Measurements from ENCODE around the gene ZNF426. TPM values are rescaled to one million over a fixed set of nuclear protein-coding genes. Genes with fewer than 3 reads are reported as not detected.
"Not testable (repeated sequence)": the region's sequence is repeated elsewhere in the genome, so short reads cannot be mapped to it uniquely, and the experiment has no call there.

ZNF426 gene
- total RNA-seq, 1 donor from 2014 or later = 24.5 TPM

GRCh38 chr19:9570255-9570654 lies 31.8 kb upstream of the ZNF426 start:
- H3K36me3 Mint-ChIP-seq (ENCODE audit: unreplicated experiment) = peaks cover 59% of the 10 kb centered on the region
- H3K9me3 Mint-ChIP-seq (ENCODE audit: unreplicated experiment) = peaks cover 33% of the 10 kb centered on the region
- H3K4me1 Mint-ChIP-seq (ENCODE audit: low read depth, unreplicated experiment) = peaks cover 2% of the 10 kb centered on the region
- H3K27me3 Mint-ChIP-seq (ENCODE audit: unreplicated experiment) = no peaks in the 10 kb centered on the region
- no peak for TF ChIP-seq CTCF (IDR thresholded peaks at IDR 0.05; ENCODE audit: partially characterized antibody, unreplicated experiment)
- no peak for DNase-seq
- H3K4me3 Mint-ChIP-seq (ENCODE audit: unreplicated experiment) = no peak overlapping the region
- no peak overlapping the region for H3K27ac Mint-ChIP-seq (ENCODE audit: unreplicated experiment)

- Mint-ChIP-seq H3K36me3 (ENCODE audit: unreplicated experiment) (peaks cover 69% of the 10 kb centered on the region), H3K27me3 (ENCODE audit: unreplicated experiment) (peaks cover 2% of the 10 kb centered on the region), H3K9me3 (ENCODE audit: unreplicated experiment) (peaks cover 25% of the 10 kb centered on the region), H3K4me3 (ENCODE audit: unreplicated experiment) (no peak overlapping the region), H3K4me1 (ENCODE audit: low read depth, unreplicated experiment) (no peaks in the 10 kb centered on the region), H3K27ac (ENCODE audit: unreplicated experiment) (no peak overlapping the region)
- no peak for DNase-seq
- TF ChIP-seq CTCF (IDR thresholded peaks at IDR 0.05; ENCODE audit: partially characterized antibody, unreplicated experiment) = no peak
These were observed 28.3 kb upstream of the ZNF426 start for GRCh38 chr19:9566729-9567128.

GRCh38 chr19:9565900-9566705 lies 27.7 kb upstream of the ZNF426 start:
- peaks cover 63% of the 10 kb centered on the region for H3K36me3 Mint-ChIP-seq (ENCODE audit: unreplicated experiment)
- H3K27ac Mint-ChIP-seq (ENCODE audit: unreplicated experiment) = peak overlapping the region; percentile 54
- H3K27me3 Mint-ChIP-seq (ENCODE audit: unreplicated experiment) = peaks cover 2% of the 10 kb centered on the region
- TF ChIP-seq CTCF (IDR thresholded peaks at IDR 0.05; ENCODE audit: partially characterized antibody, unreplicated experiment) = no peak
- DNase-seq = no peak
- peaks cover 27% of the 10 kb centered on the region for H3K9me3 Mint-ChIP-seq (ENCODE audit: unreplicated experiment)
- H3K4me3 Mint-ChIP-seq (ENCODE audit: unreplicated experiment) = no peak overlapping the region
- H3K4me1 Mint-ChIP-seq (ENCODE audit: low read depth, unreplicated experiment) = no peaks in the 10 kb centered on the region

GRCh38 chr19:9552536-9553274 lies 14.3 kb upstream of the ZNF426 start:
- no peak overlapping the region for H3K4me3 Mint-ChIP-seq (ENCODE audit: unreplicated experiment)
- H3K27me3 Mint-ChIP-seq (ENCODE audit: unreplicated experiment) = peaks cover 4% of the 10 kb centered on the region
- H3K36me3 Mint-ChIP-seq (ENCODE audit: unreplicated experiment) = peaks cover 19% of the 10 kb centered on the region
- DNase-seq = no peak
- no peak overlapping the region for H3K27ac Mint-ChIP-seq (ENCODE audit: unreplicated experiment)
- H3K9me3 Mint-ChIP-seq (ENCODE audit: unreplicated experiment) = peaks cover 21% of the 10 kb centered on the region
- no peaks in the 10 kb centered on the region for H3K4me1 Mint-ChIP-seq (ENCODE audit: low read depth, unreplicated experiment)
- no peak for TF ChIP-seq CTCF (IDR thresholded peaks at IDR 0.05; ENCODE audit: partially characterized antibody, unreplicated experiment)

- no peak for DNase-seq
- Mint-ChIP-seq H3K4me1 (ENCODE audit: low read depth, unreplicated experiment) (no peaks in the 10 kb centered on the region), H3K4me3 (ENCODE audit: unreplicated experiment) (no peak overlapping the region), H3K27ac (ENCODE audit: unreplicated experiment) (no peak overlapping the region), H3K27me3 (ENCODE audit: unreplicated experiment) (peaks cover 6% of the 10 kb centered on the region), H3K9me3 (ENCODE audit: unreplicated experiment) (peaks cover 18% of the 10 kb centered on the region), H3K36me3 (ENCODE audit: unreplicated experiment) (peaks cover 20% of the 10 kb centered on the region)
- no peak for TF ChIP-seq CTCF (IDR thresholded peaks at IDR 0.05; ENCODE audit: partially characterized antibody, unreplicated experiment)
These were observed 9.4 kb upstream of the ZNF426 start for GRCh38 chr19:9547870-9548269.

- not testable (repeated sequence) for DNase-seq; H3K4me3 Mint-ChIP-seq (ENCODE audit: unreplicated experiment); H3K27ac Mint-ChIP-seq (ENCODE audit: unreplicated experiment); H3K4me1 Mint-ChIP-seq (ENCODE audit: low read depth, unreplicated experiment)
- H3K9me3 Mint-ChIP-seq (ENCODE audit: unreplicated experiment) = peaks cover 20% of the 10 kb centered on the region
- H3K36me3 Mint-ChIP-seq (ENCODE audit: unreplicated experiment) = peaks cover 27% of the 10 kb centered on the region
- peaks cover 11% of the 10 kb centered on the region for H3K27me3 Mint-ChIP-seq (ENCODE audit: unreplicated experiment)
These were observed 2.8 kb upstream of the ZNF426 start for GRCh38 chr19:9541281-9541680.

- H3K4me3 Mint-ChIP-seq (ENCODE audit: unreplicated experiment) = peak overlapping the region; percentile 96
- peaks cover 40% of the 10 kb centered on the region for H3K36me3 Mint-ChIP-seq (ENCODE audit: unreplicated experiment)
- not testable (repeated sequence) for DNase-seq; H3K4me1 Mint-ChIP-seq (ENCODE audit: low read depth, unreplicated experiment)
- H3K27ac Mint-ChIP-seq (ENCODE audit: unreplicated experiment) = peak overlapping the region; percentile 100
- H3K27me3 Mint-ChIP-seq (ENCODE audit: unreplicated experiment) = peaks cover 11% of the 10 kb centered on the region
- peaks cover 20% of the 10 kb centered on the region for H3K9me3 Mint-ChIP-seq (ENCODE audit: unreplicated experiment)
These were observed 1.5 kb upstream of the ZNF426 start for GRCh38 chr19:9539921-9540320.

Data from glutamatergic neuron (in vitro differentiated cells).